ENCODE results near the gene FGF1. TPM values are rescaled to one million over a fixed set of nuclear protein-coding genes. Genes with fewer than 3 reads are reported as not detected.
A peak's percentile ranks its signal among the peaks of the same experiment; 100 is the strongest.

Gene FGF1
- 9.9 TPM for total RNA-seq
- long read RNA-seq, full-length matches to known transcripts = 8 of 28 reads
- long read RNA-seq, partial matches to known transcripts = 0 of 28 reads
- long read RNA-seq, other reads (novel, unspliced or antisense) = 20 of 28 reads

DNA sequence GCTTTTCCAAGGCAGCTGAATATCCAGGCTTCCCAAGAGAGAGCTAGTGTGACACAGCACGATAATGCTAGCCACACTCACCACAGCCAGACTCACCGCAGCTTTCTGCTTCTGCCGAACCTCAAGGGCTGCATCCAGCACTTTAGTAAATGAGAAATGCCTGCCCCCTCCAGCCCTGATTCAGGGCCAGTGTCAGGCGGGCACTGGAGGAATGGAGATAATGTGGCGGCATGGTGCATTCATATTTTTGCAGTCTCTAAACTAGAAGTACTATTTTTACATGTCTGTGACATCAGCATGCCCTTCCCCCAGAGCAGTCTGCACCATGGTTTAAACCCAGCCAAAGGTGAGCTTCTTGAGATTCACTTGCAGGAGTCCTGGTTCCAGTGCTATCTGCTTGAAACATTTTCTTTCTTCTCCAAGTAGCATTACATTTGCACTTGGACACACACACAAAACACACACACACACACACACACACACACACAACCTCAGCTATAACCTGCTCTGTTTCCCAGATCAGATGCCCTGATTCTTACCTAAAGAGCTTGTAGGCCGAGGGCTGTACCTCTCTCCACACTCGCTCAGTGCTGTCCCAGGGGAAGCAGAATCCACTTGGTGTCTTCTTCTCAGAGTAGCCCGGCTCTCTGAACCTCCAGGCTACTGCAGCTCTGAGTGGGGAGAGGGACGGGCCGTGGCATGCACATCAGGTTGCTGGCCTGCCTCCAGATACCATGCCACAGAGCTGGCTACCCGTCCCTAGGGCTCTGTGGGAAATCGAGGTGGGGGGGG is at the start of gene FGF1:
TSS of gene FGF1 (minus strand) at position 673 of the 792 bp plus-strand sequence. CDS start 71,963 bp downstream, outside the sequence.
- DNase-seq (ENCODE audit: low spot score) = no peak

DNA sequence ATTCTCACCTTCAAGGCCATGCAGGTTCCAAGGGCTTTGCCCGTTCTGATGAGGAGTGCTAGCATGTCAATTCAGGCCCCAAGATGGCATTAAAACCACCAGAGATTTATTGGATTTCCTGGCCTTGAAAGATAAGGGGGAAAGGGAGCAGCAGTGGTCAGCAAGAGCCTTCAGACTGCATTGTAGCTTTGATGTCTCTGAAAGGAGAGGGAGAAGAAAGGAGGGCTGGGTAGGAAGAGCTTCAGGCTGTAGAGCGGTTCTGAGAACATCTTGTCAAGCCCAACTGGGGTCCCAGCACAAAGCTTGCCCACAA is 41.8 kb upstream of the FGF1 start:
- no peak for DNase-seq (ENCODE audit: low spot score)

DNA sequence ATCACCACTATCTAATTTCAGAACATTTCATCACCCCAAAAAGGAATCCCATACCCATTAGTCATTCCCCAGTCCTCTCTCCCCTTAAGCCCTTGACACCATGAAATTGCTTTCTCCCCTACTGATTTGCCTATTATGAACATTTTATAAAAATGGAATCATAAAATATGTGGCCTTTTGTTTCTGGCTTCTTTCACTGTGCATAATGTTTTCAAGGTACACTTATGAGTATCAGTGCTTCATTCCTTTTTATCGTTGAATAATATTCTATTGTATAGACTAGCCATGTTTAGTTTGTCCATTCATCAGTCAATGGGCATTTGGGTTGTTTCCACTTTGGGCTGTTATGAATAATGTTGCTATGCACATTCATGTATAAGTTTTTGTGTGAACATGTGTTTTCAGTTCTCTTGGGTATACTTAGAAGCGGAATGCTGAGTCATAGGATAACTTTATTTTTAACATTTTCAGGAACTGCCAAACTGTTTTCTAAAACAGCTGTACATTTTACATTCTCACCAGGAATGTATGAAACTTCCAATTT is 40.4 kb upstream of the FGF1 start:
- no peak for DNase-seq (ENCODE audit: low spot score)

DNA sequence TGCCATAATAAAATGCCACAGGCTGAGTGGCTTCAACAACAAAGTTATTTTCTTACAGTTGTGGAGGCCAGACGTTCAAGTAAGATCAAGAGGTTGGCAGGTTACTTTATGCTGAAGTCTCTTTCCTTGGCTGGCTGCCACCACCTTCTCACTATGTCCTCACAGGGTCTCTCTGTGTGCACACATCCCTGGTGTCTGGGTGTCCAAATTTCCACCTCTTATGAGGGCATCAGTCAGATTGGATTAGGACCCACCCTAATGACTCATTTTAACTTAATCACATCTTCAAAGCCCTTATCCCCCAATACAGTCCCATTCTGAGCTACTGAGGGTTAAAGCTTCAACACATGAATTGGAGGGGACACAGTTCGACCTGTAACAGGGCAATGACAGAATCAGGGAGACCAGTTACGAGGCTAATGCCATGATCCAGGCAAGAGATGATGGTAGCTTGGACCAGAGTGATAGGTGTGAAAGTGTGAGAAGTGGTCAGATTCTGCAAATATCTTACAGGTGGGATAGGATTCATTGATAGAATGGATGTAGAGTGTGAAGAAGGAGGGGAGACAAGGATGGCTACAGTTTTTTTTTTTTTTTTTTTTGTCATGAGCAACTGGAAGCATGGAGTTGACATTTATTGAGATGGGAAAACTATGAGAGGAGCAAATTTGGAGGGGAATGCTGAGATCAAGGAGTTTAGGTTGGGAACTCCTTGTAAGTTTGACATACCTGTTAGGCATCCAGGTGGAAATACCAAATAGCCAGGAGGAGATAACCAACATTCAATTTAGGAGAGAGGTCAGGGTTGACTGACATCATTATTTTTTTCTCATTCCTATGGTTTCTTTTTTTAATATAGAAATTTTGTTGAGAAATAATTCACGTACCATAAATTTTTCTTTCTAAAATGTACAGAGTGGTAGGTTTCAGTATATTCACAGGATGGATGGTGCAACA is 39.6 kb upstream of the FGF1 start:
- DNase-seq (ENCODE audit: low spot score) = no peak

DNA sequence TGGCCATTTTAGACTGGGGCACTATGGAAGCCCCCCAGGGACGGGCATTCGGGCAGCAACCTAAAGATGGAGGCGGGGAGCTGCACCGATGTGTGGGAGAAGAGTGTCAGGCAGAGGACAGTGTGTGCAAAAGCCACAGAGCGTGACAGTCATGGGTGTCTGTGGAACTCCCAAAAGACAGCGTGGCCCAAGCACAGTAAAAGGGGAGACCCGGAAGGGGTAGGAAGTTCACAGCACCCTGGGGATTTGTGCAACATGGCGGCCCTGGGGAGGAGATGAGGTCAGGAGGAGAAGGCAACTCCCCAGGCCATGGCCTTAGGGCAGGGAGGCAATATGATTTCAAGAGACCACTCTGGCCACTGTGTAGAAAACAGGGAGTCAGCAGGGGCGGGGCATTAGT is 38.9 kb upstream of the FGF1 start:
- no peak for DNase-seq (ENCODE audit: low spot score)

DNA sequence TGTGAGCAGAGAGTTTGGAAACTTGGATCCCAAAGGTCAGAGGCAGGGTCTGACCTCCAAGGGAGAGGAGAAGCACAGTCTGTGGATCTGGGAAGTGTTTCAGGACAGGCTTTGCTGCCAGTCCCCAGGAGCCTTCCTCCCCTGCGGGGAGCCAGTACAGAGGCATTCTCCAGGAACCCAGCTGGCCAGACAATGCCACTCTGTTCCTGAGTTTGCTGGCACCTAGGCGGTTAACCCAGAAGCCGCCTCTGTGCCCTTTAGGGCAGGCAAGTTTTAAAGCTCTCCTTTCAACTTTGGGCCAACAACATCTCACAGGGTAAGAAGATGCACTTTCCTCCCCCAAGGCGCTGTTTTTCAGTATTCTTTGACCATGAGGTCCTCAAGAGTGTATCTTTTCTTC is 37.0 kb upstream of the FGF1 start:
- DNase-seq (ENCODE audit: low spot score) = no peak

DNA sequence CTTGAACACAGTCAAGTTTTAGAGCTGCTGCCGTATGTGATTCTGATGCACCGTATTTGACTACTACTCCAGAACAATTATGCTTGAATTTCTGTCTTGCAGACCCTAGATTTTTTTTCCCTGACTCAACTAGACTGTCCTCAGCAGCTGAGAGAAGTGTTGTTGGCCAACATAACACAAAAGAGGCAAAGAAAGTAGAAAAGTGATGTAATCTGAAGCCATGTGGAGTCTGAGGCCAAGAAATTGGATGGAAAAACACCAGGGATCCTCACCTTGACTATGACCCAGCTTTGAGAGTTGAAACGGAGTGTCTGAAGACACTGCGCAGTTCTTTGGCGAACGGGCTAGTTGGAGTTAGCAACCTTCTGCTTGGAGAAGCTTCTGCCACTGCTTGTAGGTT is 36.3 kb upstream of the FGF1 start:
- DNase-seq (ENCODE audit: low spot score) = no peak

DNA sequence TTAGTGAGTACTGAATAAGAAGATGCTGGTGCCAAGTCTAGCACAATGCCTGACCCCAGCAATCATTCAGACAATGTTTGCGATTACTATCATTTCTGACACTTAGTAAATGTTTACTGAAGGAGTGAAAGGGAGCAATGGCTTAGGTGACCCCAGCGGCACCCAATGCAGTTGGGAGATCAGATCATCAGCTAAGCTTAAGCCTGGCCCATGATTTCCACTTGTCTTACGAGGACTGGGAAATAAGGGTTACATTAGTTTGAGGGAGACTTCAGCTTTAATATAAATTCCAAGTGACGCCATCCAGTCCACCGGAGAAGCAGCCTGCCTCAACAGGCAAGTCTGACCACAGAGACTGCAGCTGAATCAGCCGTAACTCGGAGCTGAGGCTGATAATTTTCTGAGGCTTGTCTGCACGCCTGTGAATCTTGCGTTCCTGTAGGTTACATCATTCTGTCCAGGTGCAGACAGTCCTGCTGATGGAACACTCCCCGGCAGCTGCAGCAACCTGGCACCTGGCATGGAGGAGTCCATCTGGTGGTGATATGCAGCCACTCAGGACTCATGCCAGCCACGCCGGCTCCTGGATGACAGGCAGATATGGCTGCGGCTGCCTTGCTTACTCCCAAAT is 34.9 kb upstream of the FGF1 start:
- DNase-seq (ENCODE audit: low spot score) = no peak

DNA sequence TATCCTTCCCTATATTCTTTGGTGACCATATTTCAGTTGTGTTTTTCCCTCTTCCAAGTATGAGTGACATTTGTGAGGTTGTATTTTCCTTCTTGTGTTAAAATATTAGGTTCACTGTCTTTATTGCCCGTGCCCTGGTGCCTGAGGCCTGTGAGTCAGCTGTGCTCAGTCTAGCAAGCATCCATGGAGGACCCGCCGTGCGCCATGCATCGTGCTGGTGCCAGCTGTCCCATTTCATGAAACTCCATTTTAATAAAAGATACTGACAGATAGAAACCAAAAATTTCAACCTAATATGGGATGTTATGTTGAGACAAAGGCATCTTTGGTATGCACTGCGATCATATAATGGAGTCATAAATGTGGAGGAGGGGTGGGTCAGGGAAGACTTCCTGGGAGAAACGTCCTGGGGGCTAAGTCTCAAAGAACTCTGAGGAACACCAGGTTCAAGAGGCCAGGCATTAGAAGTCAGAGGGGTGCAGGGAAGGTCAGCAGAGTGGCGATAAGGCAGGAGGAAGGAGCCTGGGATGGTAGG is 34.0 kb upstream of the FGF1 start:
- DNase-seq (ENCODE audit: low spot score) = no peak

DNA sequence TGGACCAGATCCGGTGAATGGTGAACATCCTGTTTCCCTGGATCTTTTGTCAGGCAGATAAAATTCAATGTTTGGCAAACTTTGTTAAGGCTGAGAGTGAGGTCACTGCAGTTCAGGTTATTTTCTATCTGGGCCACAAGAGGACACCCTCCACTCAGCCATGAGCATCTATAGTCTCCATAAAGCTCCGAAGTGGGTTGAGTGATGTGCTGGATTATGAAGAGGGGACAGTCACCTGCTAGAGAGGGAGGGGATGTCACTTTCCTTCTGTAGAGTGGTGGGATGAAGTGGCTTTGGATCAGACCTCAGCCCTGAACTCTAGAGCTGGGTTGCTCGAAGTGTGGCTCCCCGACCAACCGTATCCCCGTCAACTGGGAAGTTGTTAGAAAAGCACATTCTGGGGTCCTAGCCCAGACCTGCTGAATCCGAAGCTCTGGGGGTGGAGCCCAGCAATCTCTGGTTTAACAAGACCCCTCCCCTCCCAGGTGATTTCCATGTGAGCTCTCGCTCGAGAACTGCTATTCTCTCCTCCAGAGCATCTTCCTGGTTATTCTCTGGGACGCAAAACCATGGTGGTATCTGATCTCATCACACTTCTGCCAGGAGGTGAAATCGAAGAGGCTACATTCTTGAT is 31.8 kb upstream of the FGF1 start:
- no peak for DNase-seq (ENCODE audit: low spot score)

DNA sequence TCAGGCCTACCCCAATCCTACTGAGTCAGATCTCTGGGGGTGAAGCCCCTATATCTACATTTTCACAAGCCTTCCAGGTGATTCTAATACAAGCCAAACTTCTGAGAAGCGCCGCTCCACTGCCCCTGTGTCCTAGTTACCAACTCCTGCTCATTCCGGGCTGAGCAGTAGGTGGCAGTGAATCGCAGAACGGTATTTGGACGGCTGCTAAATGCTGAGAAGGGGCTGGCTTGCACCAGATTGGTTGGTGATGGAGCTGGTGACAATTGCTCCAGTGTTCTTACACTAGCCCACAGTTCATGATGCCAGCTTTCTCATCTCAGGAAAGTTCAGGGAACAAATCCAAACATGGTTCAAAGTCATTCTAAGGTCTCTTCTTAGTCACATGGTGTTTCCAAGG is 31.1 kb upstream of the FGF1 start:
- DNase-seq (ENCODE audit: low spot score) = no peak

DNA sequence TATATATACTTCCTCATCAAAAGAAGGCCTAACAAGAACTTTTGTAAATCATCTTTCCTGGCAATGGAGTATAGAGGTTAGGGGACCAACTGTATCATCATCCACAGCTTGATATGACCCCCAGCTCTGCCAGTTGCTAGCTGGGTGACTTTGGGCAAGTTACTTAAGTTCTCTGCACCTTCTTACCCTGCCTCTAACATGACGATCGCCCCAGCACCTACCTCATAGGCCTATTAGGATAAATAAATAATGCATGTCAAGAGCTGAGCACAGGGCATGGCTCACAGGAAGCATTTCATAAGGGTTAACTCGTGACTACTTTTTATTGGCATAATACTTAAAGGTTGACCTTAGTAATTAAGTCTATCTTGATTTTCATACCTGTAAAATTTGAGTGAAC is 29.4 kb upstream of the FGF1 start:
- no peak for DNase-seq (ENCODE audit: low spot score)

DNA sequence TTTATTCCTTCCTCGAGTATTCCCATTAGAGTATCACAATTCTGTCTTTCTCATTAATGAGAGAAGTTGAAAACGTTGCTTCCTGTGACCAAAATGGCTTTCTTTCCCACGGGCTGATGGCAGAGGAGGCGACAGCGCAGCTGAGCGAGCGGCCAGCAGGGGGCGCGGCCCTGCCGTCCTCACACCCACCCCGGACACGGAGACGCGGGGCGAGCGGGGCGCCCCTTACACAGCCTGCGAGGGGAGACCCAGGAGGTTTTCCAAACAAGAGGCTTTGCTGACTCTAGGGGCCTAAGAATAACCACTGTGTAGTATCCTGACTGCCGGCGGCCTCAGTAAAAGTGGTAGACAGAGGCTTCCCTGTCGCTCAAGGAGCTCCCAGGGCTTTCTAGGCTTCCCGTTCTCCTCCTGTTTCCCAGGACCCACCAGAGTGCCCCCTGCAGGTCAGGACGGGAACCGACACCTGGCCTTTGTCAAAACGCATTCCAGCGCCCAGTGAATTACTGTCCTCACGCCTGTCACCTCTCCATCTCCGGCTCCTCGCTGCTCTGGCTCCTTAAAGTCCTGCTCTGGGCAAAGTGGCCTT is 27.3 kb upstream of the FGF1 start:
- DNase-seq (ENCODE audit: low spot score) = peak; percentile 94

DNA sequence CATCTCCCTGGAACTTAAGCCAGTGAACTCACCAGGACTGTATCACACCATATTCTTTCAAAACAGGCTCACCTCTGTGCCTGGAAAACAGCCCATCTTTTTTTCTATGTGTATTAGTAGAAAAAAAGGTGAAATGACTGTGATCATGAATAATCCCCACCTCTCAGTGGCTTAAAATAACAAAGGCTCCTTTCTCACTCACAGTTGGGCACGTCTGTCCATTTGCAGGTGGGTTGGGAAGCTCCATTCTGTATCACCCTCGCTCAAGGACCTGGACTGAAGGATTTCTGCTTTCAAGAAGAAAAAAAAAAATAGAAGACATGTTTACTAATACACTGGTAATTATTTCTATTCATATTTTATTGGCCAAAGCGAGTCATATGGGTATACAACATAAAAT is 17.3 kb upstream of the FGF1 start:
- no peak for DNase-seq (ENCODE audit: low spot score)

DNA sequence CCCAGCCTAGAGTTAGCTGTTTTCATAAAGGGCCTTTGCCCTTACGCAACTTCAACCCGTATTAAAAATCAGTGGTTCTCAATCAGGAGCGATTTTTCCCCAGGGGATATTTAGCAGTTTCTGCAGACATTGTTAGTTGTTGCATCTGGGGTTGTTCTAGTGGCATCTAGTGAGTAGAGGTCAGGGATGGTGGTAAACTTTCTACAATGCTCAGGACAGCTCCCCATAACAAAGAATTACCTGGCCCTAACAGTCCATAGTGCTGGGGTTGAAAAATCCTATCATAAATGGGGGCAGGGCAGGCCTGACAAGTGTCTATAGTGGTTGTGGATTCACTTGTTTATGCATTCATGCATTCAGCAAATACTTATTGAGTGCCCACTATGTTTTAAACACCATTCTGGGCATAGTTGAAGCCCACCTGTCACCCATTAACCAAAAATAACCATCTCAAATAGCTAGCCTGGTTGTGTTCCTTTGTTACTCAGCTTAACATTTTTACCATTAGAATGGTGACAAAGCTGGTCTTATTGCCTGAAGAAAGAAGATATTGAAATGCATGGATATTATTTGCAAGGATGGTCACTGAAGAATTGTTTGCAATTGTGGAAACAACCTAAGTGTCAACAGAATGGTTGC is 15.9 kb upstream of the FGF1 start:
- no peak for DNase-seq (ENCODE audit: low spot score)

DNA sequence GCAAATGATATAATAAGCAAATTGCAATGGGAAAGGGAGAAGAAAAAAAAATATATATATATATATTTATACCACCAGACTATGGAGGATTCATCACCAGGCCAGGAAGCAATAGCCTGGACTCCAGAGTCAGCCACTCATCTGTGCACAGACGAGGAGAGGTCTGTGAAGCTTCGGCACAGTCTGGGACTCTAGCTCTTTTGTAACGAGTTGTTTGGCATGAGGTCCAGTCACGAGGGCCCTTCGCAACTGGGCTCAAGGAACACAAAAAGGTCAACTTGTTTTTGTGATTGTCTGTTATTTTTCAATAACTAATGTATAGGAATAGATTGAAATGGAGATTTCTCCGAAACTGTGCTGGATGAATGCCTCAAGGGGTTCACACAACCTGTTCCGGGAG is 14.7 kb upstream of the FGF1 start:
- no peak for DNase-seq (ENCODE audit: low spot score)

DNA sequence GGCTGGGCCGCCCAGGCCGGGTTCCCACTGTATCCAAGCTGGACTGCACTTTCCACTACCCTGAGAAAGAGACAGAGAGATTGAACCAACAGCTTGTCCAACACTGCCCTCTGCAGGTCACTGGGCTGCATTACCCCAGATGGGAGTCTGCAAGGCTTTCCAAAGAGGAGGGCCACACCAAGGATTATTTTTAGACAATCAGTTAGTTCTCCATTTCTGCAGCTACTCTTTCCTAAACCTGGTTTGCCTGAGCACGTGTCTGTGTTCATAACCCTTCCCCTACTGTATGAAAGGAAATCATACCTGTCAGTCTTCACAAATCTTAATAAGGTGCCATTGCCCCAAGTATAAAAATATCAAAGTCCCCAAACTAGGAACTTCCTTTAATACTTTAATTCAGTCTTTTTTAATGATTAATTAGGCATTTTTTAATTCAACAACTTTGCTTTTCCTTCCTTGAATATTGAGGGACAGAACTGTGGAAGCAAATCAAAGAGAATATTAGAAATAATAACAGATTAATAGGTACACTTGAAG is 13.4 kb upstream of the FGF1 start:
- peak; percentile 93 for DNase-seq (ENCODE audit: low spot score)

DNA sequence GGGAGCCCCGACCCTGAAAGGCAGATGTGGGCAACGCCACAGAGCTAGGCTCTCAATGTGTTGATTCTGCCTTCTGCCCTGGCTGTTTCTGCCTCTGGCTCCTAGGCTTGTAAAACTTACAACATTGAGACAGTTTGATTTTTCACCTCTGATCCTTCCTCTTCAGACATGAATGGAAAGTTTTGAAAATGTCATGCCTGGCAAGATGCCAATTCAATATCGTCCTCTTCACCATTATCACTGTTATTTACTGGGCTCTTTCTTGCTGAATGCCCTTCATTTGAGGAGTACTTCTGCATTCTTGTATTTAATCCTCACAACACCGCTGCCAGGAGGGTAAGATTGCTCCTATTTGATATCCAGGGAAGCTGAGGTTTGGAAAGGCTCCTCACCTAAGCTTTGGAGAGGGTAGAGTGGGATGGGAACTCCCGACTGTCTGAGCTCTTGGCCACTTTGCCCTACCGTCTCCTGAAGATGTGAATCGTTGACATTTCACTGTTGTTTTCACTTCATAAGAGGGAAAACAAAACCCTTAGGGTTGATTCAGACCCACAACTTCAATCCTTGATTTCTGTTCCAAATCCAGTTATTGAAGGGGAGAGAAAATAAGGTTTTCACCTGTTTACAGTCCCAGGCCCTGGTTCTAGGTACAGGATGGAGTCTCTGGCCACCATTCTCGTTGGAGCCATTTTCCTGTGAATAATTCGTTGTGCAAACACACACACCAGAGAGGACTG is 12.7 kb upstream of the FGF1 start:
- DNase-seq (ENCODE audit: low spot score) = no peak
